Calu3 (cell line): ENCODE results near the gene PRKAG2. TPM values are rescaled to one million over a fixed set of nuclear protein-coding genes. Genes with fewer than 3 reads are reported as not detected.

Experiments
- BruUV-seq: library from RNA; stranded (reverse); fragments of 400-500 nt; replicated peaks from 2 replicates; lab custom pipeline; 2021; lab: Mats Ljungman, UMichigan
- CTCF ChIA-PET: fragments of 300-600 bp; sonication (Branson Sonifier 250); formaldehyde crosslinking; loops from one replicate; lab custom pipeline; 2022; ENCODE audit warnings: antibody characterized with exemption; lab: Charles Lee
- DNase-seq: peaks from one replicate; pipeline ENCODE4 v3.0.0; 2022
- H3K27ac Mint-ChIP-seq: one replicate; pipeline ENCODE4 v1.8.0; 2022; ENCODE audit warnings: mixed read lengths; ENCODE audit not compliant: unreplicated experiment
- H3K27me3 Mint-ChIP-seq: one replicate; pipeline ENCODE4 v1.8.0; 2022; ENCODE audit warnings: mixed read lengths; ENCODE audit not compliant: unreplicated experiment
- H3K36me3 Mint-ChIP-seq: one replicate; pipeline ENCODE4 v1.8.0; 2022; ENCODE audit warnings: mild to moderate bottlenecking, moderate library complexity, mixed read lengths; ENCODE audit not compliant: insufficient read depth, unreplicated experiment
- H3K4me1 Mint-ChIP-seq: one replicate; pipeline ENCODE4 v1.8.0; 2022; ENCODE audit warnings: mild to moderate bottlenecking, low read depth, mixed read lengths; ENCODE audit not compliant: unreplicated experiment
- H3K4me3 Mint-ChIP-seq: one replicate; pipeline ENCODE4 v1.8.0; 2022; ENCODE audit warnings: mild to moderate bottlenecking, low read depth, moderate library complexity, mixed read lengths; ENCODE audit not compliant: unreplicated experiment
- H3K9me3 Mint-ChIP-seq: one replicate; pipeline ENCODE4 v1.8.0; 2022; ENCODE audit warnings: low read depth, mixed read lengths; ENCODE audit not compliant: unreplicated experiment
- CTCF ChIP-seq: fragments of 200-600 bp; IDR thresholded peaks from one replicate; pipeline ENCODE4 v1.8.0; 2022; ENCODE audit warnings: antibody characterized with exemption; ENCODE audit not compliant: unreplicated experiment
- intact Hi-C: fragments of 100-400 bp; cut with micrococcal nuclease; formaldehyde crosslinking; loops from one replicate; pipeline ENCODE4 v1.10.0; 2022; ENCODE audit not compliant: unreplicated experiment
- total RNA-seq: library from RNA; stranded (reverse); gene quantifications from 2 replicates; pipeline ENCODE4 v1.2.3, GENCODE V29; 2022

The PRKAG2 gene
- total RNA-seq, 1 experiment from 2014 or later = 22.4 TPM

- BruUV-seq = no TSS peak
- no peak for TF ChIP-seq CTCF
- Mint-ChIP-seq H3K4me1 (no peaks in the 10 kb centered on the region), H3K27me3 (no peaks in the 10 kb centered on the region), H3K36me3 (no peaks in the 10 kb centered on the region), H3K4me3 (no peak overlapping the region), H3K9me3 (no peaks in the 10 kb centered on the region), H3K27ac (no peak overlapping the region)
- intact Hi-C loops = no loop called here
- DNase-seq = no peak
- CTCF ChIA-PET = no interaction called here
Observed at GRCh38 chr7:151642746-151643145, 234.2 kb downstream of the PRKAG2 start.

DNA sequence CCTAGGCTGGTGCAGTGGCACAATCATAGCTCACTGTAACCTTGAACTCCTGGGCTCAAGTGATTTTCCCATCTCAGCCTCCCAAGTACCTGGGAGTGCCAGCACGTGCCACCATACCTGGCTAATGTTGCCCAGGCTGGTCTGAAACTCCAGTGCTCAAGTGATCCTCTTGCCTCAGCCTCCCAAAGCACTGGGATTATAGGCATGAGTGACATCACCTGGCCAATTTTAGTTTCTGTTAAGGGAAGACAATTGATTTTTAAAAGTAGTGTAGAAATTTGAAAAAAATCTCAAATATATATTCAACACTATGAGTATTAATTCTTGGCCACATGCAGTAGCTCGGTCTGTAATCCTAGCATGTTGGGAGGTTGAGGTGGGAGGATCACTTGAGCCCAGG lies 235.3 kb downstream of the PRKAG2 start:
- BruUV-seq = no TSS peak
- no peak for TF ChIP-seq CTCF
- Mint-ChIP-seq H3K36me3 (no peaks in the 10 kb centered on the region), H3K27me3 (no peaks in the 10 kb centered on the region), H3K27ac (no peak overlapping the region), H3K4me1 (no peaks in the 10 kb centered on the region), H3K9me3 (no peaks in the 10 kb centered on the region), H3K4me3 (no peak overlapping the region)
- intact Hi-C loops = no loop called here
- CTCF ChIA-PET = no interaction called here
- DNase-seq = no peak

- H3K27ac Mint-ChIP-seq = no peak overlapping the region
- intact Hi-C loops = no loop called here
- H3K4me3 Mint-ChIP-seq = no peak overlapping the region
- CTCF ChIA-PET = no interaction called here
- H3K27me3 Mint-ChIP-seq = no peaks in the 10 kb centered on the region
- no peak for TF ChIP-seq CTCF
- no peak for DNase-seq
- H3K9me3 Mint-ChIP-seq = peaks cover 3% of the 10 kb centered on the region
- no peaks in the 10 kb centered on the region for H3K4me1 Mint-ChIP-seq
- no TSS peak for BruUV-seq
- H3K36me3 Mint-ChIP-seq = peaks cover 1% of the 10 kb centered on the region
Observed at GRCh38 chr7:151637781-151638261, 239.1 kb downstream of the PRKAG2 start.

GRCh38 chr7:151634643-151635042 lies 242.3 kb downstream of the PRKAG2 start:
- Mint-ChIP-seq H3K9me3 (peaks cover 3% of the 10 kb centered on the region), H3K27ac (no peak overlapping the region), H3K4me1 (no peaks in the 10 kb centered on the region), H3K36me3 (peaks cover 17% of the 10 kb centered on the region), H3K4me3 (no peak overlapping the region), H3K27me3 (no peaks in the 10 kb centered on the region)
- TF ChIP-seq CTCF = no peak
- BruUV-seq = no TSS peak
- no peak for DNase-seq
- CTCF ChIA-PET = interaction anchor here (0.7 kb wide), 1 partner anchor 119 kb away, joined by 5 read pairs; no protein-coding TSS in a partner anchor
- intact Hi-C loops = no loop called here
